Mesenchymal stem cell (in vitro differentiated cells and primary cell): ENCODE measurements around the gene TMEM108.

Experiments used
- DNase-seq: peaks from one replicate; pipeline ENCODE4 v3.0.0-alpha.2; 2013
- H2AFZ ChIP-seq: one replicate; pipeline ENCODE4 v1.6.1; 2013; ENCODE audit warnings: low read depth, mild to moderate bottlenecking, control low read depth, inconsistent platforms, low read length, moderate library complexity
- H2AK5ac ChIP-seq: 2 replicates; pipeline ENCODE4 v1.6.1; 2013; ENCODE audit warnings: low read length, moderate library complexity, mild to moderate bottlenecking, inconsistent platforms; ENCODE audit not compliant: severe bottlenecking
- H2BK120ac ChIP-seq: one replicate; pipeline ENCODE4 v1.6.1; 2013; ENCODE audit warnings: low read depth, mild to moderate bottlenecking, inconsistent platforms, low read length, moderate library complexity
- H2BK12ac ChIP-seq, 2 experiments: one replicate each; pipeline ENCODE4 v1.6.1; 2013; ENCODE audit warnings: inconsistent platforms in 2 of 2, low read length in 2 of 2, mild to moderate bottlenecking in 2 of 2, moderate library complexity in 2 of 2, control low read depth in 1 of 2
- H2BK15ac ChIP-seq: one replicate; pipeline ENCODE4 v1.6.1; 2013; ENCODE audit warnings: mild to moderate bottlenecking, low read depth, inconsistent platforms; ENCODE audit not compliant: poor library complexity, severe bottlenecking
- H2BK5ac ChIP-seq: 2 replicates; pipeline ENCODE4 v1.6.1; 2013; ENCODE audit warnings: low read depth, mild to moderate bottlenecking, low read length, control low read depth, inconsistent platforms; ENCODE audit not compliant: poor library complexity, severe bottlenecking
- H3K14ac ChIP-seq, 2 experiments: one replicate each; pipeline ENCODE4 v1.6.1; 2013; ENCODE audit warnings: inconsistent platforms in 2 of 2, low read length in 2 of 2, control low read depth in 1 of 2, mild to moderate bottlenecking in 1 of 2, moderate library complexity in 1 of 2
- H3K18ac ChIP-seq, 2 experiments: one replicate each; pipeline ENCODE4 v1.6.1; 2013; ENCODE audit warnings: inconsistent platforms in 2 of 2, low read length in 2 of 2, control low read depth in 1 of 2, low read depth in 1 of 2, mild to moderate bottlenecking in 1 of 2
- H3K23ac ChIP-seq, 2 experiments: one replicate each; pipeline ENCODE4 v1.6.1; 2013; ENCODE audit warnings: inconsistent platforms in 2 of 2, low read length in 2 of 2, mild to moderate bottlenecking in 2 of 2, moderate library complexity in 2 of 2, control low read depth in 1 of 2
- H3K27ac ChIP-seq: 2 replicates; pipeline ENCODE4 v1.5.1; 2013; ENCODE audit warnings: mild to moderate bottlenecking, moderate library complexity, low read length, control low read depth, inconsistent platforms; ENCODE audit not compliant: poor library complexity, severe bottlenecking
- H3K27me3 ChIP-seq, 2 experiments: 2 replicates each; pipeline versions ENCODE4 v1.6.1 to v1.7.0; 2013; ENCODE audit warnings: low read length in 2 of 2, mild to moderate bottlenecking in 2 of 2, moderate library complexity in 2 of 2, control low read depth in 1 of 2, inconsistent platforms in 1 of 2; ENCODE audit not compliant: control insufficient read depth in 1 of 2, insufficient read depth in 1 of 2
- H3K36me3 ChIP-seq, 2 experiments: 2 replicates each; pipeline versions ENCODE4 v1.6.1 to v1.7.0; 2013; ENCODE audit warnings: low read length in 2 of 2, control low read depth in 1 of 2, inconsistent platforms in 1 of 2, low read depth in 1 of 2, mild to moderate bottlenecking in 1 of 2; ENCODE audit not compliant: insufficient read depth in 2 of 2, control insufficient read depth in 1 of 2
- H3K4ac ChIP-seq, 2 experiments: one replicate each; pipeline ENCODE4 v1.6.1; 2013; ENCODE audit warnings: inconsistent platforms in 2 of 2, low read length in 2 of 2, mild to moderate bottlenecking in 2 of 2, moderate library complexity in 2 of 2, control low read depth in 1 of 2, low read depth in 1 of 2
- H3K4me1 ChIP-seq: 2 replicates; pipeline ENCODE4 v1.6.1; 2013; ENCODE audit warnings: low read depth, low read length, control low read depth; ENCODE audit not compliant: control insufficient read depth, insufficient read depth
- H3K4me2 ChIP-seq: 2 replicates; pipeline ENCODE4 v1.6.1; 2013; ENCODE audit warnings: low read length, mild to moderate bottlenecking, inconsistent platforms; ENCODE audit not compliant: poor library complexity, severe bottlenecking
- H3K4me3 ChIP-seq, 2 experiments: 2 replicates each; pipeline versions ENCODE4 v1.5.1 to v1.7.0; 2013; ENCODE audit warnings: low read length in 2 of 2, mild to moderate bottlenecking in 2 of 2, control low read depth in 1 of 2, low read depth in 1 of 2; ENCODE audit not compliant: insufficient read depth in 1 of 2
- H3K79me1 ChIP-seq: replicated peaks from 2 replicates; pipeline ENCODE4 v1.6.1; 2013; ENCODE audit warnings: mild to moderate bottlenecking, control low read depth, low read length, inconsistent platforms; ENCODE audit not compliant: poor library complexity, severe bottlenecking
- H3K9ac ChIP-seq: 2 replicates; pipeline ENCODE4 v1.7.0; 2013; ENCODE audit warnings: mild to moderate bottlenecking, low read length, moderate library complexity
- H3K9me3 ChIP-seq: 2 replicates; pipeline ENCODE4 v1.7.0; 2013; ENCODE audit warnings: mild to moderate bottlenecking, low read length; ENCODE audit not compliant: control insufficient read depth
- H4K8ac ChIP-seq: one replicate; pipeline ENCODE4 v1.6.1; 2013; ENCODE audit warnings: inconsistent platforms, mild to moderate bottlenecking, low read length, moderate library complexity
- H4K91ac ChIP-seq: one replicate; pipeline ENCODE4 v1.6.1; 2013; ENCODE audit warnings: mild to moderate bottlenecking, low read length, inconsistent platforms
- WGBS: methylation state at CpG from one replicate; pipeline ENCODE4 v1.1.7; 2013; ENCODE audit warnings: mixed read lengths; 5-methylcytosine and 5-hydroxymethylcytosine counted together

The TMEM108 gene

GRCh38 chr3:133274477-133274876 lies 236.3 kb downstream of the TMEM108 start:
- Histone ChIP-seq H3K36me3 (no peaks in the 10 kb centered on the region), H2BK120ac (no peak overlapping the region), H3K14ac (no peak overlapping the region), H2AFZ (no peak overlapping the region), H3K23ac (no peak overlapping the region), H3K27ac (no peak overlapping the region), H2BK12ac (no peak overlapping the region), H4K91ac (no peak overlapping the region), H3K9ac (no peak overlapping the region), H3K4me3 (no peak overlapping the region), H4K8ac (no peak overlapping the region), H2BK5ac (no peak overlapping the region), H3K27me3 (no peaks in the 10 kb centered on the region), H3K4me1 (no peaks in the 10 kb centered on the region), H3K4ac (no peak overlapping the region), H3K4me2 (no peak overlapping the region), H3K9me3 (no peaks in the 10 kb centered on the region), H3K79me1 (no peaks in the 10 kb centered on the region), H2BK15ac (no peak overlapping the region), H2AK5ac (no peak overlapping the region), H3K18ac (no peak overlapping the region)
- DNase-seq, result no peak

GRCh38 chr3:133276594-133276993 lies 238.4 kb downstream of the TMEM108 start:
- Histone ChIP-seq H4K8ac (no peak overlapping the region), H4K91ac (no peak overlapping the region), H3K14ac (no peak overlapping the region), H3K27ac (no peak overlapping the region), H3K4ac (no peak overlapping the region), H3K9ac (no peak overlapping the region), H3K18ac (no peak overlapping the region), H3K4me1 (no peaks in the 10 kb centered on the region), H2BK12ac (no peak overlapping the region), H3K23ac (no peak overlapping the region), H2BK5ac (no peak overlapping the region), H3K9me3 (no peaks in the 10 kb centered on the region), H3K4me3 (no peak overlapping the region), H3K36me3 (no peaks in the 10 kb centered on the region), H3K79me1 (no peaks in the 10 kb centered on the region), H2BK15ac (no peak overlapping the region), H2BK120ac (no peak overlapping the region), H3K4me2 (no peak overlapping the region), H3K27me3 (no peaks in the 10 kb centered on the region), H2AFZ (no peak overlapping the region), H2AK5ac (no peak overlapping the region)
- no peak for DNase-seq
- WGBS, result 71% methylated on average over 3 of the region's 4 CpGs

- H3K9me3 ChIP-seq, result no peaks in the 10 kb centered on the region
- H3K36me3 ChIP-seq, result no peaks in the 10 kb centered on the region
- H2BK15ac ChIP-seq, result no peak overlapping the region
- no peak overlapping the region for H3K27ac ChIP-seq
- 62% methylated on average over 2 of the region's 2 CpGs for WGBS
- no peak overlapping the region for H4K8ac ChIP-seq
- no peak overlapping the region for H3K18ac ChIP-seq
- H2BK120ac ChIP-seq, result no peak overlapping the region
- H3K4me3 ChIP-seq, result no peak overlapping the region
- no peaks in the 10 kb centered on the region for H3K4me1 ChIP-seq
- H3K27me3 ChIP-seq, result no peaks in the 10 kb centered on the region
- no peak overlapping the region for H3K14ac ChIP-seq
- H3K23ac ChIP-seq, result no peak overlapping the region
- H2BK5ac ChIP-seq, result no peak overlapping the region
- H2AFZ ChIP-seq, result no peak overlapping the region
- no peak overlapping the region for H2AK5ac ChIP-seq
- no peak overlapping the region for H3K4ac ChIP-seq
- no peak overlapping the region for H3K9ac ChIP-seq
- H4K91ac ChIP-seq, result no peak overlapping the region
- DNase-seq, result no peak
- H3K4me2 ChIP-seq, result no peak overlapping the region
- no peak overlapping the region for H2BK12ac ChIP-seq
- H3K79me1 ChIP-seq, result no peaks in the 10 kb centered on the region
Observed at GRCh38 chr3:133277813-133278212, 239.6 kb downstream of the TMEM108 start.

- H3K4ac ChIP-seq, result no peak overlapping the region
- H4K8ac ChIP-seq, result no peak overlapping the region
- no peak overlapping the region for H3K27ac ChIP-seq
- no peaks in the 10 kb centered on the region for H3K9me3 ChIP-seq
- no peak overlapping the region for H2BK120ac ChIP-seq
- H3K79me1 ChIP-seq, result no peaks in the 10 kb centered on the region
- no peak overlapping the region for H2AK5ac ChIP-seq
- H2AFZ ChIP-seq, result no peak overlapping the region
- H3K4me2 ChIP-seq, result no peak overlapping the region
- H3K36me3 ChIP-seq, result no peaks in the 10 kb centered on the region
- no peak overlapping the region for H3K9ac ChIP-seq
- no peak overlapping the region for H3K18ac ChIP-seq
- H3K23ac ChIP-seq, result no peak overlapping the region
- H3K4me1 ChIP-seq, result no peaks in the 10 kb centered on the region
- no peak overlapping the region for H3K14ac ChIP-seq
- H2BK12ac ChIP-seq, result no peak overlapping the region
- no peak overlapping the region for H2BK15ac ChIP-seq
- no peak overlapping the region for H2BK5ac ChIP-seq
- no peak overlapping the region for H3K4me3 ChIP-seq
- no peak for DNase-seq
- H4K91ac ChIP-seq, result no peak overlapping the region
- H3K27me3 ChIP-seq, result no peaks in the 10 kb centered on the region
- WGBS, result 85% methylated on average over 3 of the region's 7 CpGs
Observed at GRCh38 chr3:133278260-133279043, 240.3 kb downstream of the TMEM108 start.
